HS-5 (cell line): ENCODE results near the gene CARD18.
"Not testable (repeated sequence)": the region's sequence is repeated elsewhere in the genome, so short reads cannot be mapped to it uniquely, and the experiment has no call there.

Experiments used
- DNase-seq: peaks from one replicate; pipeline ENCODE4 v3.0.0-alpha.2; 2012; ENCODE audit warnings: low read depth

Gene CARD18

DNA sequence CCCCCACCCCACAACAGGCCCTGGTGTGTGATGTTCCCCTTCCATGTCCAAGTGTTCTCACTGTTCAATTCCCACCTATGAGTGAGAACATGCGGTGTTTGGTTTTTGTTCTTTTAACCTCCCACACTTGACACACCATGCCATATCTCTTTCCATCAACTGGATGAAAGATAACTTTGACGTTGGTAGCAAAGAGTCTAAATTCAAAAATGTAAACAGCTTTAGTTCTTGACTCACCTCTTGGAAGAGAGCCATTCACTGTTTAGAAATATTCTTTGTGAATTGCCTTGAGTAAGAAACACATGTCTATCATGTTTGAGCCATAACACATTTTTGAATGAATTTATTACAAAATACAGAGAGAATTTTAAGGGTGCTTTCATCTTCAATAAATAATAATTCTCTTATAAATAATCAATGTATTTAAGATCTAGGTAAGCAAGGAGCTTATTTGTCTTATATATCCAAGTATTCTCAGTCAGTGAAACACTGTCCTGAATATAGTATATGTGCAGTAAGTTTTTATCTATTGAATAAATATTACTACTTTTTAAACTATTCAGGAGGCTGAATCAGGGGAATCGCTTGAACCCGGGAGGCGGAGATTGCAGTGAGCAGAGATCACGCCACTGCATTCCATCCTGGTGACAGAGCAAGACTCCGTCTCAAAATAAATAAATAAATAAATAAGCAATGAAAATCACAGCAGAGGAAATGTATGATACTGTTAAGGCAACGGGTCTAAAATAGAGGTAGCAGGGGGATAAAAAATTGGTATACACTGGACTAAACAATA is 6.7 kb downstream of the CARD18 start:
- peak; percentile 61 for DNase-seq

DNA sequence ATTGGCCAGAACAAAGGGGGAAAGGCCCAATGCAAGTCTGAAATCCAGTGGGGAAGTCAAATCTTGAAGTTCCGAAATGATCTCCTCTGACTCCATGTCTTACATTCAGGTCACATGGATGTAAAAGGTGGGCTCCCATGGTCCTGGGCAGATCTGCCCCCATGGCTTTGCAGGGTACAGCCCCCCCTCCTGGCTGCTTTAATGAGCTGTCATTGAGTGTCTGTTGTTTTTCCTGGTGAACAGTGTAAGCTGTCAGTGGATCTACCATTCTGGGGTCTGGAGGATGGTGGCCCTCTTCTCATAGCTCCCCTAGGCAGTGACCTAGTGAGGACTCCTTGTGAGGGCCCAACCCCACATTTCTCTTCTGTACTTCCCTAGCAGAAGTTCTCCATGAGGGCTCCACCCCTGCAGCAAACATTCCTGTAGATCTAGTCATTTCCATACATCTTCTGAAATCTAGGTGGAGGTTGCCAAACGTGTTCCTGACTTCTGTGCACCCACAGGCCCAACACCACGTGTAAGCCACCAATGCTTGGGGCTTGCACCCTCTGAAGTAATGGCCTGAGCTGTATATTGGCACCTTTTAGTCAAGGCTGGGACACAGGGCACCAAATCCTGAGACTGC is 9.3 kb downstream of the CARD18 start:
- no peak for DNase-seq

DNA sequence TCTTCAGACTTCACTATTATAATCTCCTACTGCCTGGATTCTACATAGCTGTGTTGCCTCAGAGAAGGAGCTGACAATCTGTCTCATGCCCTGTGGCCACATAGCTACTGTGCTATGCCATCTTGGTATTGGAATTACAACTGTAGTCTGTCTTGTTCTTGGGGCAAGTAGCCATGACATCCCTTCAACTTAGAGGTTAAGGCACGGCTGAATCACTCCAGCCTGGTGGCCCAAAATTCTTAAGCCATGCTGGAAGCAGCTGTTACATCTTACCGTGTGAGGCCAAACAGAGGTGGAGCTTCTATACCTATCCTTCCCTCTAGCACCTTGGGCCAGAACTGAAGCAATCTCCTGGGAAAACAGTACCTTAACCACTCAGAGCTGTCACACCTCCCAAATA is 14.8 kb downstream of the CARD18 start:
- no peak for DNase-seq

DNA sequence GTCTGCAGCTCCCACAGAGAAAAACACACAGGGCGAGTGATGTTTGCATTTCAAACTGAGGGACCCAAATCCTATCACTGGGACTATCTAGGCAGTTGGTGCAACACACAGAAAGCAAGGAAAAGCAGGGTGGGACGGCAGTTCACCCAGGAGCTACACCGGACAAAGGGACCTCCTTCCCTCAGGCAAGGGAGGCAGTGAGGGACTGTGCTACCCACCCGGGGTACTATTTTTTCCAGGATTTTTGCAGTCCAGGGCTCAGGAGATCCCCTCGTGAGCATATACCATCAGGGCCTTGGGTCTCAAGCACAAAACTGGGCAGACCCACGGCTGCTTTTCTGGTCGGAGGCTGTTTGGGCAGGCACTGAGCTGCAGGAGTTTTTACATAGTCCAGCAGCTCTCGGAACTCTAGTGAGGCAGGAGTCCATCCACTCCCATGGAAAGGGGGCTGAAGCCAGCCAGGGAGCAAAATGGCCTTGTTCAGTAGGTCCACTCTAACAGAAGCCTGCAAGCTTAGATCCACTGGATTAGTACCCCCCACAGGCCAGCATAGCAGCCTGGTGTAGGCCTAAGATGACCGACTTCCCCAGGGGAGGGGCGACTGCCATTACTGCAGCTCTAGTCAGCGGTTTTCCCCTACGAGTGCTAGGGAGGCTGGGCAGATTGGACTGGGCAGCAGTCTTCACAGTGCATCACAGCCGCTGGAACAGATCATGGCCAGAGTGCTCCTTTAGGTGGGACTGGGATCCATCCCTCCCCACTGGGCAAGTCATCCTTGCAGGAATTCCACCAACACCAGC is 28.2 kb downstream of the CARD18 start:
- no peak for DNase-seq

DNA sequence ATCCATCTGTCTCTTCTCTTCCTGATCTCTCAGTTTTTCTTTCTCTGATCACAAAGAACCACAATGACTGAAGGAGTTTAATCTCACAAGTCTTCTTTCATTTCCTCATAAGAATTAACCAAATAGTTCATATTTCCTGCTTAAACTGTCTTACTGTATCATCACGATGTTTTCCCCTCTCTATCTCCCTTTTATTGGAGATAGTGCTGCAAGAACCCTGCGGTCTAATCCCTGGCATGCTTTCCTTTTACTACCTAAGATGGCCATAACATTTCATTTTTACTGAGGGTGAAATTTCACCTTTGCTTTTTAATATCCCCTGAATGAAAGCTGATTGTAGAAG is 28.9 kb downstream of the CARD18 start:
- DNase-seq: no peak

DNA sequence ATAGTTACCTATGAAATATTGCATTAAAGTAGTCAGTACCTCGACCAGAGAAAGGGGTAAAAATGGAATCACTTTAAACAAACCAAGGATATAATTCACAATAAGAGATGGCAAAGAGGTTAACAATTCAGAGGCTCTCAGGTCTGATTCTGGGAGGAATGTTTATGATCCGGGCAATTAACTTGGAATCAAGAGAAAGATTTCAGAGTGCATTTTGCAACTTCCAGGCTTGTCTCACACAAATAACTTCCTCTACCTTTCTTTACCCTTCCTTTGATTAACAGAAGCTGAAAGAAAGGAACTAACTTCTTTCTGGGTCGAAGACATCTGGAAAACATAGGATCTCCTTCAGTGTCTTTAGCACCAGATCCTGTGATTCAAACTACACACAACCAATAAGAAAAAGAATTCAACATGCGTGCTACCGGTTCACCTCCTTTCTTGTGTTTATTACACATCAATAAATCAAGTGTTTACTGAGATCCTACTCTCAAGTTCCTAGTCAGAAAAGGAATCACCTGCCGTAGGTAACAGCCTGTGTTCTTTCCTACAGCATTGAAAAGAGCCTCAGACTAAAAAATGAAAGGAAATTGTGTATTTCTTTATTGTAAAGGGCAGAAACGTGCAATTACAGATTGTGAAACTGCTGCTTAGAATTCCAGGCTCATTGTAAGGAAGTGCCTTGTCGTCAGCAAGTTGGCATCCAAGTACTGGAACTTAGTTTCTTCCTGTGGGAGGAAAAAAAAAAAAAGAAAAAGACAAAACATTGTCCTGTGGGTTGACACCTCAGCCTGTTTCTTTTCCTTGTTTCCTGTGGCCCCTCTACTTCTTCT is 29.5 kb downstream of the CARD18 start:
- DNase-seq: no peak

DNA sequence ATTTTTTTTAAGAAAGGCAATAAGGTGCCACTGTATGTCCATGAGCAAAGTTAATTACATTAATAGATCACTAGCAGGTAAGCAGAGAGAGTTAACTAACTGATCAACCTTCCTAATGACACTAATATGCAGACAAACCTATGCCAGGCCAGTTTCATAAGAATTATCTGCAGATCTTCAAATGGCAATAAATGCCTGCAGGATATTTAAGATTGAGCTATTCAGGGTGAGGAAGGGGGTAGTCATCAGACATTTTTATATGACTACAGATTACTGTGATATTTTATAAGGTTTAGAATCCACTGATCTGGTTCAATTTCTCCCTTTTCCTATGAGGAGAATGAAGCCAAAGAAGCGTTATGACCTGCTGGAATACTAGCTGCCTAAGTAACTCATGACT is 30.2 kb downstream of the CARD18 start:
- DNase-seq: no peak

DNA sequence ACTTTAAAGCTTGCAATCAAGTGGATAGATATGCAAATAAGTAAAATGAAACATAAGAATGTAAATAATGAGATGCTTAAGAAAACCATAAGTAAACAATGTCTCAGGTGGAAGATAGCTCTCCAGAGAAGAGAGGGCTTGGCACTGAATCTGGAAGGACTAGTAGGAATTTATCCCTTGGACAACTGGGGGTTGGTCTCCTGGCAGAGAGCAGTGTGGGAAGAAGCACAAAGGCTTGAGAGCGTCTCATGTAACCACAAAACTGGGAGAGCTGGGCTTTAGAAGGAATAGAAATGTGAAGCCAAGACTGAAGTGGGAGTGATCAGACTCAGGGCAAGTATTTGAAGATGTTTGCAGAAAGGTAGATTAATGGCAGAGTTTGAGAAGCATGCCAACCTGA is 31.3 kb downstream of the CARD18 start:
- DNase-seq: no peak

DNA sequence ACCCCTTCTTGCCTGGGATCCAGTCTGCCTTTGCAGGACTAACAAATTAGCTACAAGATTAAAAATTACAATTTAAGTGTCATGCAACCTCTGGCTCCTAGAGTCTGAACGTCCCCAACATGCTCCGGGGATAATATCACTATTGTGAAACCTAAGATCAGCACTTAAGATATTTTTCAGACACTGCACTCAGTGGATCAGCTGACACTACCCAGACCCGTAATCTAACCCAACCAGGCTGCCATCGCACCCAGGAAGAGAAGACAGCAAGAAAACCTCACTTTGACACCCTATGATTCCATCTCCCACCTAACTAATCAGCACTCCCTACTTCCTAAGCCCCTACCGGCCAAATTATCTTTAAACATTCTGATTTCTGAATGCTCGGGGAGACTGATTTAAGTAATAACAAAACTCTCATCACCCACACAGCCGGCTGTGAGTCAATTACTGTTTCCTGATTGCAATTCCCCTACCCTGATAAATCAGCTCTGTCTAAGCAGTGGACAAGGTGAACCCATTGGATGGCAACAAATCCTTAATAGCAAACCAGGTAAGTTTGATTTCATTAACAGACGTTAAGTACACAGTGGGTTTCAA is 32.2 kb downstream of the CARD18 start:
- DNase-seq: not testable (repeated sequence)

DNA sequence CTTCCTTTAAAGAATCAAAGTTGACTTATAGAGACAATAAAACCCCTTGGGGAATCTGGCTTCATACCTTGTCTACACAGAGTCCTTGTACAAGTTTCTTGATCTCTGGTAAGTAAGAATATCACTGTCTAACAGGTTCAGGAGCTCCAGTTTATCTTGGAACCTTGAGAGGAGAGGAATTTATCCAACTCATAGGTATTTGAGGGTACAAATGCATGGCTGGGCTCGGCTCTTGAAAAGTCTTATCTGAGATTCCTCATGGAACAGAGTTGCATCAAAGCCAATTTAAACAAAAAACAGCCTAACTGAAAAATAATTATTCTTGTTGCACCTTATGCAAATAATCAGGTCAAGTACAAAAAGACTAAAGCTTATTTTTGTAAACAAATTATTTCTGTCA is 33.4 kb downstream of the CARD18 start:
- no peak for DNase-seq

DNA sequence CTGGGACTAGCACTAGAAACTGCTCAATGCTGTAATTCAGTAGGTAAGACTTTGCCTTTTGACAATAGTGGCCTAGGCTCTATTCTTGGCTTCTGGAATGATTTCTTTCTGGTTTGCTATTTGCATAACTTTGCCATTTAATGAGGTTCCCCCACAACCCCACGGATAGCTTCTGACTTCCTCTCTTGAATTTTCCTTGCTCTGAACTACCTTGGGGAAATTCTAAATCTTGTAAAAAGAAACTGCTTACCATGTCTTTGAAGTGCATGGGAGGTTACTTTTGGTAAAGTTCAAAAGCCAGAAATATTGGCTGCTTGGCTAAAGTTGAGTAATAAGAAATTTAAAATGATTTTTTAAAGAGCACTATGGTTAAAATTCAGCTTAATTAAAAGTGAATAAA is 35.3 kb downstream of the CARD18 start:
- DNase-seq: no peak

DNA sequence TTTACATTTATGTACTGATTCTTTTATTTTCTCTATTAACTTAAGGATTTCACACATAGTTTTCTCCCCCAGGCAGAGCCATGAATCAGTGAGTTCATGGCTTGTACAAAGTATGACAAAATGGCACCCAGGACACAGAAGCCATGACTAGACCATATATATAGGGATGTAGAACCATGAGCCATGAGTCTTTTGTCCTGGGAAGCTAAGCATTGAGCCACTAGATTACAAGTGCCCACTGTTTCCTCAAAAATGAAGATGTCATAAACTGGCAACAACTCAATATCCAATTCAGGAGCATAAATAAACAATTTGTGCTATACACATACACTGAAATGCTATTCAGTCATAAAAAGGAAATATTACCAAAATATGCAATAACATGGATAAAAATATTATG is 36.2 kb downstream of the CARD18 start:
- DNase-seq: no peak

DNA sequence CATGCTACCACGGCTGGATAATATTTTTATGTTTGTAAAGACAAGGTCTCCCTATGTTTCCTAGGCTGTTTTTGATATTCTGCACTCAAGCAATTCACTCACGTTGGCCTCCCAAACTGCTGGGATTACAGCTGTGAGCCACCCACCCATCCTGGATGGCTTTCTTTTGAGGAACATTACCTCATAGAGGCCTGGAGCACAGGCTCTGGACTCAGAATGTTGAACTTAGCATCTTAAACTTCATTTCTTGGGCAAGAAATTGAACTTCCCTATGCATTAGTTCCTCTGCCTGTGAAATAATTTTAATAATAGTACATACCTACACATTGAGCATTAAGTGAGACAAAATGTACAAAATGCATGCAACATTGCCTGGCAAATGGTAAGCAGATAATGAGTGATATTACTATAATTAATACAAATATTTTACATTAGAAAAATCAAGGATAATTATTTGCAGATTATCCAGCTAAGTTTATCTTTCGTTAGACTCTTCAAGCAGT is 37.4 kb downstream of the CARD18 start:
- not testable (repeated sequence) for DNase-seq

DNA sequence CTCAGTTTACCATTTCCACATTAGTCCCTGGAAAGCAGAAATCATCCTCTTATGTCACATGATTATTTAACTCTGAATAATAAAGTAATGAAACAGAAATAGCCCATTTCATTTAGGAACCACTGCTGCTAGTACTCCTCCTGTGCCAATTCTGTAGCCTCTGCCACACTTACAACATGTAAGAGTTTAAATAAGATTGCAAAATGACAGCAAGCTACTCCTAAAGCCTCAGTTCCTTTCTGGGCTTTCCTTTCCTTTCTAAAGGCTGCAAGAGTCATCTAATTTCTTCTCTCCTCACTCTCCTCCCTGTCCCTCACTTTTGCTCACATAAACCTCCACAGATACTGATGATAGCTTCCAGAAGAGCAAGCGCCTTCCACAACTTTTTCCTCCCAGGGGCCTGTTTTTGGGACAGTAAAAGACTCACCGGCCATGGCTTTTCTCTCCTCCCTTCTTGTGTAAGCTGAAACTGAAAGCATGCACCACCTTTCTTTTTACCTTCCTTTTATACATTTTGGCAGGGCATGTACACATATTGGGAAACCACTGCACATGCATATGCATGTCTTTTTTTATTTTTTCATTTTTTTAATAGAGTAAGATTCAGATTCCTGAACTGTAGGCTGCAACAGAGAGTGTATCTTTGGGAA is 38.5 kb downstream of the CARD18 start:
- no peak for DNase-seq

DNA sequence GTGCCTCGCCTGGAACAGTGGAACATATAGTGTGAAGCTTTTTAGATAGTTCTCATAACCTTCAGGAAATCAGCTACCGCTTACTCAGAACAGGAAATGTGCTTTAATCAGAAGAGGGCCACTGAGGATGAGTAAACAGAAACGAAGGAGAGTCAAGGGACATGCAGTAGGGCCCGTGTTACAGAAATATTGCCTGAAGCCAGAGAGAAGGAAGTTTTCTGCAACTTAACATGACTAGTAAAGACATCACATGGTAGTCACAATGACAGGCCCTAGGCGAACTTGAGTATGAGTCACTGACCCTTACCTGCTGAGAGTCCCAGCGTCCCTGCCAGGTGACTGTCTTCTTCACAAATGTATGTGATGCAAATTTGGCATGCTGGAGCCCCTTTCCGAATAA is 39.4 kb downstream of the CARD18 start:
- no peak for DNase-seq

DNA sequence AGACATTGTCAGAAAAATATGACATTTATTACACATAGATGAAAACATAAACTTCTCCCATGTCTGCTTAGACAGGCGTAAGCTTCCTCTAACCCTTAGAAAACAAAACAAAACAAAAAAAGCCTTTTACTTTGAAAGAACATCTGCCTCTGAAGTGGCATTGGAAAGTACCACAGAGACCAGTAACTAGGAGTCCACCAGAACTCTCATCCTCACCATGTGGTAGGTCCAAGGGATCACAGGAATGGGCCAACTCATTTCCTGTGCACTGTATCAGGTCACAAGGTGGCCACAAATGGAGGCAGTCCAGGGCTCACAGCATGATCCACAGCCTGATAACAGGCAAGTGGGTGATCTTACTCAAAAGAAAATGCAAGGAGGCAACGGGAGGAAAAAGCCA is 40.0 kb downstream of the CARD18 start:
- not testable (repeated sequence) for DNase-seq

DNA sequence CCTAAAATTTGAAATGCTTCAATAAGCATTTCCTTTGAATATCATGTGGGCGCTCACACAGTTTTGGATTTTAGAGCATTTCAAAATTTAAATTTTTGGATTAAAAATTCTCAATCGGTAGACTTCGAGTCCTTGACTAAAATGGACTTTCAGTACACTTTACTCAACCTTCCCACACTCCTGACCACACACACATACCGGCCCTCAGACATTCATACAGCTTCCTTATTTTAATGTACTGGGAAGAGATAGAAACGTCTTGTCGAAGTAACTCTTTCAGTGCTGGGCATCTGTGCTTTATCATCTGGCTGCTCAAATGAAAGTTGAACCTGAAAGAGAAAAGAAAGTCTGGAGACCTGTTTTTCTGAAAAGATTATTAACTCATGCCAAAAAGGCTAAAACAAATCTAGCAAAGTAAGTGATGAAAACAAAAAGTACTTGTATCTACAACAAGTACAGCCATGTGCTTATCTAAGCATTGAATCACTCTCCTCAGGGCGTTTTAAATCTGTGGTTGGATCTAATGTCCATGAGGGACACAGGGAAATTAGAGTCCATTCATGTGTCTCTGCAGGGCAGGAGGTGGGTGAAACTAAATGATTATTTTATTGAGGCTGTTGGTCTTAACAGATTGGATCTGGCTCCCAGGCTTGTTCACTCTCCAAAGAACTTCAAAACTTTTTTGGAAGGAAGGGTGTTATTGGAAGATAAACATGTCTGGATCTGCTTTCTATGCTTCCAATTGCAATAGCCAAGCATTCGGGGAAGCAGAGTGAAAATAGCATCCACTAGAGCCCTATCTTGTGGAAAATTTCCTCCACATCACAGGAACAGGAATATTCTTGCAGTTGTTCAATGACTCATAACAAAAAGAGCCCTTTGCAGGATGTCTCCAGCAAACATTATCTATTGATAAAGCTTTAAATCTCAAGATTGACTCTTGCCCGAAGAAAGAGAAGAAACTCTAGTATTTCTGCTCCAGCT is 47.0 kb downstream of the CARD18 start:
- DNase-seq: no peak
